WTC11 (cell line): Measurements from ENCODE around the gene ORM1. TPM values are rescaled to one million over a fixed set of nuclear protein-coding genes. Genes with fewer than 3 reads are reported as not detected.

Experiments
- ATAC-seq: fragments of 200-7000 bp; cut with Tn5 transposase; 2 replicates; pipeline ENCODE4 v1.10.0; 2021; ENCODE audit warnings: mild to moderate bottlenecking, moderate library complexity
- CTCF ChIA-PET: fragments of 300-600 bp; sonication (Branson Sonifier 250); formaldehyde crosslinking; loops from one replicate; lab custom pipeline; 2021; ENCODE audit warnings: antibody characterized with exemption; lab: Charles Lee
- POLR2A ChIA-PET: fragments of 350-600 bp; sonication (Branson Sonifier 250); formaldehyde crosslinking; loops from one replicate; lab custom pipeline; 2021; ENCODE audit warnings: antibody characterized with exemption; lab: Charles Lee
- DNase-seq: peaks from one replicate; pipeline ENCODE4 v3.0.0; 2021; ENCODE audit warnings: low spot score
- H3K27ac Mint-ChIP-seq: 2 replicates; pipeline ENCODE4 v1.8.0; 2021; ENCODE audit warnings: mixed read lengths
- H3K27me3 Mint-ChIP-seq: 2 replicates; pipeline ENCODE4 v1.8.0; 2021; ENCODE audit warnings: low read depth, mild to moderate bottlenecking, moderate library complexity, mixed read lengths
- H3K36me3 Mint-ChIP-seq: 2 replicates; pipeline ENCODE4 v1.8.0; 2021; ENCODE audit warnings: mixed read lengths
- H3K4me1 Mint-ChIP-seq: 2 replicates; pipeline ENCODE4 v1.8.0; 2022; ENCODE audit warnings: mixed read lengths
- H3K4me3 Mint-ChIP-seq: 2 replicates; pipeline ENCODE4 v1.8.0; 2021; ENCODE audit warnings: mild to moderate bottlenecking, moderate library complexity, mixed read lengths
- H3K9me3 Mint-ChIP-seq: 2 replicates; pipeline ENCODE4 v1.8.0; 2021; ENCODE audit warnings: mixed read lengths
- AFF4 ChIP-seq: sonication (generic); formaldehyde crosslinking; IDR thresholded peaks from 2 replicates; pipeline ENCODE4 v1.8.1; 2023; ENCODE audit warnings: mild to moderate bottlenecking, missing genetic modification reagents, borderline replicate concordance
- CDX4 ChIP-seq: fragments of 250-450 bp; sonication (Bioruptor Pico); IDR thresholded peaks from 2 replicates; pipeline ENCODE4 v1.9.0; 2021; ENCODE audit warnings: moderate library complexity, mild to moderate bottlenecking, inconsistent platforms, borderline replicate concordance
- E2F5 ChIP-seq: sonication (generic); formaldehyde crosslinking; IDR thresholded peaks from 2 replicates; pipeline ENCODE4 v1.8.1; 2022; ENCODE audit warnings: mild to moderate bottlenecking, moderate library complexity, missing genetic modification reagents
- HMGA2 ChIP-seq: fragments of 250-450 bp; sonication (Bioruptor Pico); IDR thresholded peaks from 2 replicates; pipeline ENCODE4 v1.4.0; 2021; ENCODE audit warnings: mild to moderate bottlenecking, moderate library complexity
- HMGXB4 ChIP-seq: sonication (generic); formaldehyde crosslinking; IDR thresholded peaks from 2 replicates; pipeline ENCODE4 v1.8.1; 2023; ENCODE audit warnings: mild to moderate bottlenecking, moderate library complexity, missing genetic modification reagents
- PRDM15 ChIP-seq: sonication (generic); formaldehyde crosslinking; IDR thresholded peaks from 2 replicates; pipeline ENCODE4 v1.8.0; 2022; ENCODE audit warnings: missing genetic modification reagents
- RELA ChIP-seq: sonication (generic); formaldehyde crosslinking; IDR thresholded peaks from 2 replicates; pipeline ENCODE4 v1.8.1; 2022; ENCODE audit warnings: missing genetic modification reagents, mild to moderate bottlenecking, borderline replicate concordance
- STAT6 ChIP-seq: sonication (generic); formaldehyde crosslinking; conservative IDR thresholded peaks from 2 replicates; pipeline ENCODE4 v1.8.1; 2023; ENCODE audit warnings: mild to moderate bottlenecking, low read depth, missing genetic modification reagents, moderate library complexity
- ZNF263 ChIP-seq: sonication (generic); formaldehyde crosslinking; IDR thresholded peaks from 2 replicates; pipeline ENCODE4 v1.8.1; 2022; ENCODE audit warnings: low read depth, mild to moderate bottlenecking, moderate library complexity, missing genetic modification reagents
- total RNA-seq: library from RNA; stranded (reverse); gene quantifications from 3 replicates; pipeline ENCODE4 v1.2.3, GENCODE V29; 2021

The ORM1 gene
- total RNA-seq, 1 experiment from 2014 or later = 3.9 TPM

- ChIA-PET CTCF (interaction anchor here (1.3 kb wide), 1 partner anchor 188 kb away, joined by 4 read pairs; no protein-coding TSS in a partner anchor), POLR2A (no interaction called here)
- TF ChIP-seq HMGA2 (CRISPR knock-in tag) (no peak), STAT6 (CRISPR knock-in tag) (no peak), RELA (CRISPR knock-in tag) (no peak)
- H3K4me1 Mint-ChIP-seq = peaks cover 7% of the 10 kb centered on the region
- H3K27me3 Mint-ChIP-seq = no peaks in the 10 kb centered on the region
- no peak overlapping the region for H3K27ac Mint-ChIP-seq
- no peak overlapping the region for H3K4me3 Mint-ChIP-seq
- no peaks in the 10 kb centered on the region for H3K9me3 Mint-ChIP-seq
- DNase-seq (peak; percentile 6), ATAC-seq (no peak)
- peaks cover 9% of the 10 kb centered on the region for H3K36me3 Mint-ChIP-seq
Observed at GRCh38 chr9:114283551-114284111, 39.3 kb upstream of the ORM1 start.

- Mint-ChIP-seq H3K27me3 (no peaks in the 10 kb centered on the region), H3K4me3 (no peak overlapping the region), H3K36me3 (peaks cover 9% of the 10 kb centered on the region), H3K27ac (no peak overlapping the region), H3K9me3 (no peaks in the 10 kb centered on the region), H3K4me1 (peaks cover 7% of the 10 kb centered on the region)
- ATAC-seq (no peak), DNase-seq (peak; percentile 7)
- POLR2A ChIA-PET = no interaction called here
- CTCF ChIA-PET = interaction anchor here (9.0 kb wide), 1 partner anchor 176 kb away, joined by 232 read pairs; no protein-coding TSS in a partner anchor
- no peak for TF ChIP-seq ZNF263 (CRISPR knock-in tag)
- TF ChIP-seq CDX4 (CRISPR knock-in tag) = no peak
- no peak for TF ChIP-seq AFF4 (CRISPR knock-in tag)
- TF ChIP-seq STAT6 (CRISPR knock-in tag) = no peak
- TF ChIP-seq E2F5 = no peak
- TF ChIP-seq HMGXB4 (CRISPR knock-in tag) = no peak
- TF ChIP-seq PRDM15 (CRISPR knock-in tag) = no peak
Observed at GRCh38 chr9:114284316-114285060, 38.4 kb upstream of the ORM1 start.
